ENCODE results near the gene FARP1. TPM values are rescaled to one million over a fixed set of nuclear protein-coding genes. Genes with fewer than 3 reads are reported as not detected.

FARP1 gene
- total and polyA plus RNA-seq, 2 experiments from 2014 or later = 43.2 to 44.2 TPM

DNA sequence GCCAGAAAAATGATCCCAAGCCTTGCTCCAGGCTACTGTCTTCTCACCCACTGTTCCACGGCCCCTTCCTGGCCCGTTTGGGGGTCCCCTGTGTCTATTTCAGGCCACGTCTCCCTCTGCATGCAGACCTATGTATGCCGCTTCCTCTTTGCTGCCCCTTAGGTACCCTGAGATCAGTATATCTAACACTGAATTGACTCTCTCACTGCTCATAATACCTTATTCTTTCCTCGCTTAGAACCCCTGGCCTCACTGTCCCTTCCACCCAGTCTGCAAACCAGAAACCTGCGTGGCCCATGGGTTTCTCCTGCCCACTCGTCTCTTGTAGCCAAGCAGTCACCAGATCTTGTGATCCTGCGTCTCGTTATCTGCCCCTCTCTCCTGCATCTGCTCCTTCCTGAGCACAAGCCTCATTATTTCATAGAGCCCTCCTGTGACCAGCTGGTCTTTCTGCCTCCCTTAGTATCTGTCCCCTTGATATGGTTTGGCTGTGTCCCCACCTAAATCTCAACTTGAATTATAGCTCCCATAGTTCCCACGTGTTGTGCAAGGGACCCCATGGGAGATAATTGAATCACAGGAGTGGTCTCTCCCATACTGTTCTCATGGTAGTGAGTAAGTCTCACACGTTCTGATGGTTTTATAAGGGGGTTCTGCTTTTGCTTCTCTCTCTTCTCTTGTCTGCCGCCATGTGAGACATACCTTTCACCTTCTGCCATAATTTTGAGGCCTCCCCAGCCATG is 143.1 kb downstream of the FARP1 start:
- no peaks in the 10 kb centered on the region for H3K36me3 ChIP-seq
- H3K4me1 ChIP-seq (ENCODE audit: low read depth) = peaks cover 13% of the 10 kb centered on the region
- H3K4me3 ChIP-seq = no peak overlapping the region
- H3K9me3 ChIP-seq (ENCODE audit: low read depth) = no peaks in the 10 kb centered on the region
- no peaks in the 10 kb centered on the region for H3K27me3 ChIP-seq
- TF ChIP-seq, protein P1, sequence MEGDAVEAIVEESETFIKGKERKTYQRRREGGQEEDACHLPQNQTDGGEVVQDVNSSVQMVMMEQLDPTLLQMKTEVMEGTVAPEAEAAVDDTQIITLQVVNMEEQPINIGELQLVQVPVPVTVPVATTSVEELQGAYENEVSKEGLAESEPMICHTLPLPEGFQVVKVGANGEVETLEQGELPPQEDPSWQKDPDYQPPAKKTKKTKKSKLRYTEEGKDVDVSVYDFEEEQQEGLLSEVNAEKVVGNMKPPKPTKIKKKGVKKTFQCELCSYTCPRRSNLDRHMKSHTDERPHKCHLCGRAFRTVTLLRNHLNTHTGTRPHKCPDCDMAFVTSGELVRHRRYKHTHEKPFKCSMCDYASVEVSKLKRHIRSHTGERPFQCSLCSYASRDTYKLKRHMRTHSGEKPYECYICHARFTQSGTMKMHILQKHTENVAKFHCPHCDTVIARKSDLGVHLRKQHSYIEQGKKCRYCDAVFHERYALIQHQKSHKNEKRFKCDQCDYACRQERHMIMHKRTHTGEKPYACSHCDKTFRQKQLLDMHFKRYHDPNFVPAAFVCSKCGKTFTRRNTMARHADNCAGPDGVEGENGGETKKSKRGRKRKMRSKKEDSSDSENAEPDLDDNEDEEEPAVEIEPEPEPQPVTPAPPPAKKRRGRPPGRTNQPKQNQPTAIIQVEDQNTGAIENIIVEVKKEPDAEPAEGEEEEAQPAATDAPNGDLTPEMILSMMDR (IDR thresholded peaks at IDR 0.05; ENCODE audit: low read depth, low read length) = no peak
- no peak overlapping the region for H3K27ac ChIP-seq
- no peak for DNase-seq (ENCODE audit: low read depth in 1 of 2, low spot score in 1 of 2)

DNA sequence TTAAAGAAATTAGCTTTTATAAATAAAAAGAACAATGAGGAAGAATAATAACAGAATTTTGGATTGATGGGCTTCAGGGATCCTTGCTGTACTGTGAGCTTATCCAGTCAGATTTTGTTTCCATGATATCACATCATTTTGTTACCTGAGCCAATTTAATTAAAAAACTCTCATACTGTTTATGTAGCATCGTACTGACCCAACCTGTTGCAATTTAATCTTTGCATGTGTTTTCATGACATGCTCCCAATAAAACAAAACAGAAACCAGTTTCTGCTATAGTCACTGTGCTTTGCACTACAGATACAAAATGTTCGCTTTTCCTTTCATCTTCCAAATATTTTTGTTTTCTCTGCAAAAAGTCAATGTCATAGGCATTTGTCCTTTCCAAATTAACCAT is 143.9 kb downstream of the FARP1 start:
- no peaks in the 10 kb centered on the region for H3K9me3 ChIP-seq (ENCODE audit: low read depth)
- no peak overlapping the region for H3K27ac ChIP-seq
- no peak overlapping the region for H3K4me3 ChIP-seq
- no peak for DNase-seq (ENCODE audit: low read depth in 1 of 2, low spot score in 1 of 2)
- no peaks in the 10 kb centered on the region for H3K27me3 ChIP-seq
- H3K4me1 ChIP-seq (ENCODE audit: low read depth) = peaks cover 13% of the 10 kb centered on the region
- no peaks in the 10 kb centered on the region for H3K36me3 ChIP-seq
- TF ChIP-seq, protein P1 (IDR thresholded peaks at IDR 0.05; ENCODE audit: low read depth, low read length) = no peak

DNA sequence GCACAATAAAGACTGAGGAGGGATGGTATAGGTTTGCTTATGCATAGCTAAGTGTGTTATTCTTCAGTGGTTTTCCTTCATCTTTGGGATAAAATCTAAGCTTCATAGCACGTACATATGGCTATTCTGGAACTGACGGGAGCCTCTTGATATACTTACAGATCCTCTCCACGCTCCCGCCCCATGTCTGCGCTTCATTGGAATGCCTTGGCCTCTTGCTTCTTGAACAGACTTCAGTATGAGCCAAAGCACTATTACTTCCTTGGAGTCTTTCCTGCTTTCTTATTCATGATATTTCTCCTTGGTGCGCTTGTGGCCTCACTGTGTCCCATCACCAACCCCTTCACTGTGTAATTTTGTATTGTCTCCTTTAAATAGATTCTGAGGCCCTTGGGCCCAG is 145.3 kb downstream of the FARP1 start:
- Histone ChIP-seq H3K27ac (no peak overlapping the region), H3K36me3 (no peaks in the 10 kb centered on the region), H3K9me3 (ENCODE audit: low read depth) (no peaks in the 10 kb centered on the region), H3K4me3 (no peak overlapping the region), H3K4me1 (ENCODE audit: low read depth) (peaks cover 13% of the 10 kb centered on the region), H3K27me3 (no peaks in the 10 kb centered on the region)
- TF ChIP-seq, protein P1 (IDR thresholded peaks at IDR 0.05; ENCODE audit: low read depth, low read length) = no peak
- DNase-seq (ENCODE audit: low read depth in 1 of 2, low spot score in 1 of 2) = no peak

DNA sequence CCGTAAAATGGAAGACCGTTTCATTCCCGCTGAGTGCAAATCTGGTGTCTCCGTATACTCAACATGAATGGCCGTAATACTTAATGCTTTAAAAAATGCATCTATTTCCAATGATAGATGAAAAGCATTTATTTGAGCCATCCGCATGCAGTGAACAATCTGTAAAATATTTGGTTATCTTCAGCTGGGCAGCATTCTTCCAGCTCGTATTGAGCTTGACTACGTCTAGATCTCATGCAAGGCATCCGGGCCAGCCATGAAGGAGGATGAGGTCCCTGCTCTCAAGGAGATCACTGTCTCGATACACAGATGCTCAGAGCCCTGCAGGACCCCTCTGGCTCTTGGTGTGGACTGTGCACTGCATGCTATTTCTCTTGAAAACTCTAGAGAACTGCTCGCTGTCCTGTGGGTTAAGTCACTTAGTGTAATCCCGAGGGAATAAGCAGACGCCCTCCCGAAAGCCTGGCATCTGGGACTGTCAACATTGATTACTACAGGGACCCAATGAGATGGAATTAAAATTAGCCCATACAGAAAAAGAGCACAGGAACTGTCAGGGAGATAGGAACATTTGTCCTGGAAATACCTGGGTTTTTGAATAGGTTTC is 146.5 kb downstream of the FARP1 start:
- Histone ChIP-seq H3K27me3 (no peaks in the 10 kb centered on the region), H3K4me3 (no peak overlapping the region), H3K36me3 (no peaks in the 10 kb centered on the region), H3K9me3 (ENCODE audit: low read depth) (no peaks in the 10 kb centered on the region), H3K4me1 (ENCODE audit: low read depth) (peaks cover 13% of the 10 kb centered on the region), H3K27ac (no peak overlapping the region)
- TF ChIP-seq, protein P1 (IDR thresholded peaks at IDR 0.05; ENCODE audit: low read depth, low read length) = no peak
- no peak for DNase-seq (ENCODE audit: low read depth in 1 of 2, low spot score in 1 of 2)

DNA sequence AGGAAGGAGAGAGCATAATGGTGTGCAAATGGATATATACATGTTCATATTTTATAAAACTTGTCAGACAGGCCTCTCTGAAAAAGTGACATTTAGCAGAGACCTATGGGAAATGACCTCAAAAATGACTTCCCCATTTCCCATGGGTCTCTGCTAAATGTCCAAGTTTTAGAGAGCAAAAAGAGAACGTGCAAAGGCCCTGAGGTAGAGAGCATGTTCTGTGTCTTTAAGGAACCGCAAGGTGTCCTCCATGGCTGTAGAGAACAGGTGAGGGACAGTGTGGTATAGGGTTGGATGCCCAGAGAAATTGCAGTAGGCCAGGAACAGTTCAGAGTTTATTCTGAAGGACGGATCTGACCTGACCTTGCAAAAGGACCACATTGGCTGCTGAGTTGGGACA is 147.4 kb downstream of the FARP1 start:
- TF ChIP-seq, protein P1 (IDR thresholded peaks at IDR 0.05; ENCODE audit: low read depth, low read length) = no peak
- no peaks in the 10 kb centered on the region for H3K27me3 ChIP-seq
- H3K9me3 ChIP-seq (ENCODE audit: low read depth) = no peaks in the 10 kb centered on the region
- H3K27ac ChIP-seq = no peak overlapping the region
- H3K4me1 ChIP-seq (ENCODE audit: low read depth) = peaks cover 5% of the 10 kb centered on the region
- no peak for DNase-seq (ENCODE audit: low read depth in 1 of 2, low spot score in 1 of 2)
- no peaks in the 10 kb centered on the region for H3K36me3 ChIP-seq
- no peak overlapping the region for H3K4me3 ChIP-seq
